ENCODE results near the gene AGO1. TPM values are rescaled to one million over a fixed set of nuclear protein-coding genes. Genes with fewer than 3 reads are reported as not detected.
A peak's percentile ranks its signal among the peaks of the same experiment; 100 is the strongest.

The AGO1 gene
- total and polyA plus RNA-seq, 2 of the 13 experiments (the other 11 are each of a cell fraction or from before 2014, with no cell fraction given): 9.2 to 18.6 TPM

DNA sequence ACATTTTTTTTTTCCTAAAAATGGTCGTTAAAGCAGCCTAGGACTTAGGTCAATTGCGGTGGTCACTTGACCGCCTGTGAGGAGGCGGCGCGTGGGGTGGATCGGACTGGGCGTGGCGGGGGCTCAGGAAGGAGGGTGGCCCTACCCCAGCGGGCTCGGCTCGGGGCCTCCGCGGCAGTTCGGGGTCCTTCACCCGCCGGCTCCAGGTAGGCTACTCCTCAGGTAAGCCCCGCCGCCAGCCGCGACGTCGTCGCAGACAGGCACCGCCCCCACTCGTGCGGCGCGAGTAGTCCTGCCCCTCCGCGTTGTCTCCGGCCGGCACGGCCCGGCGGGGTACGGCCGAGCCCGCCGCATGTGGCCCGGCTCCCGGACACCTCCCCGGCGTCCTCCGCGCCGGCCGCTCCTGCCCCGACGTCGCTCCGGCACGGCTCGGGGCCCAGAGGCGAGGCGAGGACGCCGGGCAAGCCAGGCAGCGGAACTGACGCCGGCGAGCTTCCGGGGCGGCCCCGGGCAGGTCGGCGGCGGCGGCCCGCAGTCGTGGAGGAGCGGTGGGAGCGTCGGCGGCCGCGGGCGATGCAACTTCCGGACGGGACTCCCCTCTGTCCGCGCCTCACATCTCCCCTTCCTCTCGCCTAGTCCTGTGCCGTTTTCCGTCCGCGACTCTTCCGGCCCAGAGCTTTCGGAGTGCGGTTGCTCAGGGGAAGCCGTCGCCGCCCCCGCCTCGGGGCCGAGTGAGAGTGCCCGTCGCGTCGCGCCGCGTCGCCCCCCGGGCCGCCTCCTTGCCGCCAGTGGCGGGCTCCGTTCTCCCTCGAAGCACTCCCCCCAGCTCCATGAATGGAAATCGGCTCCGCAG is 47.8 kb downstream of the AGO1 start, which contains the start of gene AGO3 (continued):
- TF ChIP-seq PAWR (CRISPR knock-in tag; IDR thresholded peaks at IDR 0.05; ENCODE audit: borderline replicate concordance) (no peak), TOE1 (CRISPR knock-in tag; IDR thresholded peaks at IDR 0.05) (no peak), ATF3 (CRISPR knock-in tag; IDR thresholded peaks at IDR 0.05) (peak; percentile 47; the same call in 1 of the 2 replicates), MYPOP (CRISPR knock-in tag; IDR thresholded peaks at IDR 0.05) (peak; percentile 75; the same call in 1 of the 2 replicates), FLYWCH1 (CRISPR knock-in tag; IDR thresholded peaks at IDR 0.05) (no peak), RAD51 (IDR thresholded peaks at IDR 0.05; ENCODE audit: borderline replicate concordance) (no peak), NR2F1 (CRISPR knock-in tag; IDR thresholded peaks at IDR 0.05) (no peak), ZSCAN12 (CRISPR knock-in tag; IDR thresholded peaks at IDR 0.05) (peak; percentile 12; the same call in 1 of the 2 replicates), GABPB1 (CRISPR knock-in tag; IDR thresholded peaks at IDR 0.05) (peak; percentile 95), ZNF572 (CRISPR knock-in tag; IDR thresholded peaks at IDR 0.05) (no peak), ZNF879 (CRISPR knock-in tag; IDR thresholded peaks at IDR 0.05) (no peak), HOXA9 (CRISPR knock-in tag; IDR thresholded peaks at IDR 0.05; ENCODE audit: borderline replicate concordance) (peak; percentile 88), UBTF (CRISPR knock-in tag; IDR thresholded peaks at IDR 0.05) (peak; percentile 98), ZBTB40 (IDR thresholded peaks at IDR 0.05) (peak; percentile 48; the same call in 1 of the 2 replicates), ZBTB40 (CRISPR knock-in tag; IDR thresholded peaks at IDR 0.05) (peak; percentile 13; the same call in 1 of the 2 replicates), BORCS8-MEF2B (CRISPR knock-in tag; IDR thresholded peaks at IDR 0.05) (no peak; the same call in 1 of the 2 replicates)
